GM12878 (cell line): ENCODE measurements around the gene TUT1. TPM values are rescaled to one million over a fixed set of nuclear protein-coding genes. Genes with fewer than 3 reads are reported as not detected.

Source experiments
- ATAC-seq: fragments of 200-7000 bp; cut with Tn5 transposase; 3 replicates; pipeline ENCODE4 v1.9.1; 2020; ENCODE audit warnings: mild to moderate bottlenecking, moderate library complexity
- BruUV-seq: library from RNA; stranded (reverse); fragments of 400-500 nt; replicated peaks from 2 replicates; lab custom pipeline; 2021; lab: Mats Ljungman, UMichigan
- CTCF ChIA-PET: fragments of 300-600 bp; sonication (Branson Sonifier 250); formaldehyde crosslinking; extraction: SDS; loops from one replicate; lab custom pipeline; 2021; ENCODE audit warnings: inconsistent platforms; lab: Yijun Ruan, JAX
- POLR2A ChIA-PET: fragments of 350-600 bp; formaldehyde crosslinking; extraction: SDS; loops from one replicate; lab custom pipeline; 2021; ENCODE audit warnings: inconsistent platforms; lab: Charles Lee
- RAD21 ChIA-PET: fragments of 300-600 bp; sonication (Branson Sonifier 250); formaldehyde crosslinking; loops from one replicate; lab custom pipeline; 2023; ENCODE audit warnings: antibody characterized with exemption; ENCODE audit not compliant: unreplicated experiment; lab: Charles Lee
- SMC1A ChIA-PET: fragments of 300-600 bp; sonication (Branson Sonifier 250); formaldehyde crosslinking; loops from one replicate; lab custom pipeline; 2023; ENCODE audit not compliant: unreplicated experiment, uncharacterized antibody; lab: Charles Lee
- DNase-seq: peaks from one replicate; pipeline ENCODE4 v3.0.0-alpha.2; 2011; ENCODE audit warnings: low read depth, low spot score
- FAIRE-seq: peaks from 3 replicates; lab custom pipeline; 2011; peaks lifted over from hg19 to GRCh38; lab: Jason Lieb, UNC
- H2AFZ ChIP-seq: 2 replicates; pipeline ENCODE4 v1.6.0; 2011; ENCODE audit warnings: low read depth, low read length, control low read depth; ENCODE audit not compliant: control insufficient read depth
- H3K27ac ChIP-seq: 2 replicates; pipeline ENCODE4 v1.5.1; 2011; ENCODE audit warnings: control low read depth; ENCODE audit not compliant: control insufficient read depth, insufficient read depth
- H3K27me3 ChIP-seq, 2 experiments: replicated peaks in 1 of 2; 2 replicates each; pipeline versions ENCODE4 v1.6.0 to v1.6.1; 2011; ENCODE audit warnings: low read length in 1 of 2; ENCODE audit not compliant: control insufficient read depth in 2 of 2, insufficient read depth in 2 of 2
- H3K36me3 ChIP-seq, 2 experiments: 2 replicates each; pipeline ENCODE4 v1.5.1; 2011; ENCODE audit warnings: low read length in 1 of 2; ENCODE audit not compliant: control insufficient read depth in 2 of 2, insufficient read depth in 2 of 2
- H3K4me1 ChIP-seq: 2 replicates; pipeline ENCODE4 v1.6.1; 2011; ENCODE audit warnings: mild to moderate bottlenecking, low read length, moderate library complexity, mixed read lengths; ENCODE audit not compliant: control insufficient read depth, insufficient read depth
- H3K4me2 ChIP-seq: 2 replicates; pipeline ENCODE4 v1.6.0; 2011; ENCODE audit warnings: control low read depth; ENCODE audit not compliant: control insufficient read depth, insufficient read depth
- H3K4me3 ChIP-seq: fragments of 200-600 bp; sonication (generic); 2 replicates; pipeline ENCODE4 v1.5.1; 2016
- H3K79me2 ChIP-seq: 2 replicates; pipeline ENCODE4 v1.6.0; 2011; ENCODE audit warnings: low read length; ENCODE audit not compliant: control insufficient read depth, insufficient read depth
- H3K9ac ChIP-seq: 2 replicates; pipeline ENCODE4 v1.8.0; 2011; ENCODE audit warnings: low read length, control low read depth, mixed read lengths; ENCODE audit not compliant: control insufficient read depth, insufficient read depth
- H3K9me3 ChIP-seq: replicated peaks from 3 replicates; pipeline ENCODE4 v1.5.1; 2011; ENCODE audit warnings: mild to moderate bottlenecking, low read length; ENCODE audit not compliant: control insufficient read depth, insufficient read depth
- H4K20me1 ChIP-seq: 2 replicates; pipeline ENCODE4 v1.6.0; 2011; ENCODE audit not compliant: control insufficient read depth, insufficient read depth
- ATF2 ChIP-seq: IDR thresholded peaks from 2 replicates; pipeline ENCODE4 v1.6.1; 2012; ENCODE audit warnings: low read length, inconsistent platforms
- CBX5 ChIP-seq: sonication (generic); IDR thresholded peaks from 2 replicates; pipeline ENCODE4 v1.6.1; 2016; ENCODE audit warnings: low read depth, moderate library complexity, mild to moderate bottlenecking, inconsistent platforms
- CHD4 ChIP-seq: fragments of 200-600 bp; sonication (generic); IDR thresholded peaks from 2 replicates; pipeline ENCODE4 v1.6.1; 2016; ENCODE audit warnings: mild to moderate bottlenecking
- EZH2 ChIP-seq: IDR thresholded peaks from 2 replicates; pipeline ENCODE4 v1.6.1; 2012; ENCODE audit warnings: low read depth, mild to moderate bottlenecking, control low read depth, inconsistent platforms, low read length, borderline replicate concordance; ENCODE audit not compliant: control insufficient read depth
- FOXM1 ChIP-seq: IDR thresholded peaks from 2 replicates; pipeline ENCODE4 v1.6.1; 2012; ENCODE audit warnings: low read depth, mild to moderate bottlenecking, inconsistent platforms, low read length, moderate library complexity
- IRF4 ChIP-seq: IDR thresholded peaks from 2 replicates; pipeline ENCODE4 v1.6.1; 2011; ENCODE audit warnings: low read depth, low read length
- KDM1A ChIP-seq: fragments of 200-600 bp; sonication (generic); IDR thresholded peaks from 2 replicates; pipeline ENCODE4 v1.6.1; 2016; ENCODE audit warnings: borderline replicate concordance
- NKRF ChIP-seq: fragments of 450-650 bp; conservative IDR thresholded peaks from 2 replicates; pipeline ENCODE4 v1.6.1; 2017; ENCODE audit warnings: mild to moderate bottlenecking, moderate library complexity
- PAX5 ChIP-seq: IDR thresholded peaks from 2 replicates; pipeline ENCODE4 v1.6.1; 2011; ENCODE audit warnings: low read depth, low read length, borderline replicate concordance
- SIN3A ChIP-seq: IDR thresholded peaks from 2 replicates; pipeline ENCODE4 v1.6.1; 2012; ENCODE audit warnings: low read depth, low read length, improper control_type of control experiment
- TCF12 ChIP-seq: IDR thresholded peaks from 2 replicates; pipeline ENCODE4 v1.6.1; 2011; ENCODE audit warnings: low read depth, mild to moderate bottlenecking, low read length
- ZNF622 ChIP-seq: fragments of 450-650 bp; IDR thresholded peaks from 2 replicates; pipeline ENCODE4 v1.6.1; 2017; ENCODE audit warnings: mild to moderate bottlenecking, inconsistent platforms
- WGBS: methylation state at CpG from one replicate; pipeline ENCODE4 v1.1.6; 2016; ENCODE audit warnings: low lambda C conversion rate; ENCODE audit not compliant: insufficient replicate concordance, insufficient coverage; ENCODE audit errors: missing lambda C conversion rate; 5-methylcytosine and 5-hydroxymethylcytosine counted together
- in situ Hi-C: fragments of 300-500 bp; cut with MboI; formaldehyde crosslinking; loops from 9 replicates; pipeline ENCODE4 v1.14.3; 2018; ENCODE audit warnings: mixed read lengths
- intact Hi-C: fragments of 100-400 bp; cut with micrococcal nuclease; formaldehyde crosslinking; loops from one replicate; pipeline ENCODE4 v1.14.2; 2022; ENCODE audit not compliant: unreplicated experiment
- polyA plus RNA-seq, 11 experiments: library from polyadenylated mRNA; depleted of rRNA in 4 of 11; unstranded in 6 of 11; stranded (reverse) in 5 of 11; fragments of >200 nt; fragmentation: Nextera tagmentation in 4 of 11; fragmentation: Illumina TruSeq in 1 of 11; extraction: Ambion mirVana in 4 of 11; extraction: Trizol in 1 of 11; gene quantifications; 1 replicate in 1 of 11; 2 replicates in 10 of 11; pipeline versions ENCODE4 v1.2.1 to v1.2.3, GENCODE V29; 2011 to 2016; ENCODE audit warnings: inconsistent platforms in 2 of 11, missing spikeins in 2 of 11, low read depth in 1 of 11
- total RNA-seq, 4 experiments: library from RNA; depleted of rRNA in 3 of 4; stranded (reverse); fragments of >200 nt in 3 of 4; fragmentation: Illumina TruSeq in 1 of 4; extraction: Trizol in 1 of 4; gene quantifications; 2 replicates each; pipeline versions ENCODE4 v1.2.1 to v1.2.3, GENCODE V29; 2013 to 2021
- TF ChIP-seq, protein P1 (sequence below): IDR thresholded peaks from 2 replicates; pipeline ENCODE4 v1.6.1; 2012; ENCODE audit warnings: improper control_type of control experiment, low read depth, low read length; ENCODE audit not compliant: insufficient replicate concordance
- TF ChIP-seq, protein P2 (sequence below): fragments of 450-650 bp; IDR thresholded peaks from 2 replicates; pipeline ENCODE4 v1.6.1; 2018; ENCODE audit warnings: borderline replicate concordance, mild to moderate bottlenecking; ENCODE audit not compliant: partially characterized antibody

TUT1 gene
- total and polyA plus RNA-seq, 10 of the 15 experiments (the other 5 are each of a cell fraction or from before 2014, with no cell fraction given) = 1.1 to 29.9 (median 16.2) TPM

- H3K9ac ChIP-seq = no peak overlapping the region
- RAD21 ChIA-PET = no interaction called here
- ATAC-seq (no peak), DNase-seq (no peak), FAIRE-seq (no peak)
- no peak overlapping the region for H3K27ac ChIP-seq
- in situ Hi-C loops (no loop called here), intact Hi-C loops (no loop called here)
- SMC1A ChIA-PET = interaction anchor here (2.1 kb wide), 1 partner anchor 12 kb away, joined by 7 read pairs; no protein-coding TSS in a partner anchor
- no TSS peak for BruUV-seq
- H3K4me1 ChIP-seq = peaks cover 14% of the 10 kb centered on the region
- whole genome bisulfite sequencing = 94% methylated on average over 12 of the region's 12 CpGs
- H3K36me3 ChIP-seq = peaks cover 3 to 9% of the 10 kb centered on the region in 2 experiments; a peak in 3 of 4 replicates
- CTCF ChIA-PET = interaction anchor here (4.9 kb wide), 1 partner anchor 17 kb away, joined by 41 read pairs; the partner anchor contains the start of gene TUT1
- POLR2A ChIA-PET = no interaction called here
- H2AFZ ChIP-seq = no peak overlapping the region
- H3K4me2 ChIP-seq = no peak overlapping the region
- H3K9me3 ChIP-seq = no peaks in the 10 kb centered on the region
- no peak overlapping the region for H3K4me3 ChIP-seq
- H4K20me1 ChIP-seq = no peaks in the 10 kb centered on the region; the same call in 1 of the 2 replicates
- peaks cover 16% of the 10 kb centered on the region for H3K79me2 ChIP-seq
- no peaks in the 10 kb centered on the region for H3K27me3 ChIP-seq
- TF ChIP-seq SIN3A (no peak), TCF12 (no peak), IRF4 (no peak), ATF2 (no peak), NKRF (no peak), ZNF622 (no peak), PAX5 (no peak), CBX5 (no peak), EZH2 (no peak), FOXM1 (no peak), KDM1A (no peak), CHD4 (no peak)
- TF ChIP-seq, protein P1, sequence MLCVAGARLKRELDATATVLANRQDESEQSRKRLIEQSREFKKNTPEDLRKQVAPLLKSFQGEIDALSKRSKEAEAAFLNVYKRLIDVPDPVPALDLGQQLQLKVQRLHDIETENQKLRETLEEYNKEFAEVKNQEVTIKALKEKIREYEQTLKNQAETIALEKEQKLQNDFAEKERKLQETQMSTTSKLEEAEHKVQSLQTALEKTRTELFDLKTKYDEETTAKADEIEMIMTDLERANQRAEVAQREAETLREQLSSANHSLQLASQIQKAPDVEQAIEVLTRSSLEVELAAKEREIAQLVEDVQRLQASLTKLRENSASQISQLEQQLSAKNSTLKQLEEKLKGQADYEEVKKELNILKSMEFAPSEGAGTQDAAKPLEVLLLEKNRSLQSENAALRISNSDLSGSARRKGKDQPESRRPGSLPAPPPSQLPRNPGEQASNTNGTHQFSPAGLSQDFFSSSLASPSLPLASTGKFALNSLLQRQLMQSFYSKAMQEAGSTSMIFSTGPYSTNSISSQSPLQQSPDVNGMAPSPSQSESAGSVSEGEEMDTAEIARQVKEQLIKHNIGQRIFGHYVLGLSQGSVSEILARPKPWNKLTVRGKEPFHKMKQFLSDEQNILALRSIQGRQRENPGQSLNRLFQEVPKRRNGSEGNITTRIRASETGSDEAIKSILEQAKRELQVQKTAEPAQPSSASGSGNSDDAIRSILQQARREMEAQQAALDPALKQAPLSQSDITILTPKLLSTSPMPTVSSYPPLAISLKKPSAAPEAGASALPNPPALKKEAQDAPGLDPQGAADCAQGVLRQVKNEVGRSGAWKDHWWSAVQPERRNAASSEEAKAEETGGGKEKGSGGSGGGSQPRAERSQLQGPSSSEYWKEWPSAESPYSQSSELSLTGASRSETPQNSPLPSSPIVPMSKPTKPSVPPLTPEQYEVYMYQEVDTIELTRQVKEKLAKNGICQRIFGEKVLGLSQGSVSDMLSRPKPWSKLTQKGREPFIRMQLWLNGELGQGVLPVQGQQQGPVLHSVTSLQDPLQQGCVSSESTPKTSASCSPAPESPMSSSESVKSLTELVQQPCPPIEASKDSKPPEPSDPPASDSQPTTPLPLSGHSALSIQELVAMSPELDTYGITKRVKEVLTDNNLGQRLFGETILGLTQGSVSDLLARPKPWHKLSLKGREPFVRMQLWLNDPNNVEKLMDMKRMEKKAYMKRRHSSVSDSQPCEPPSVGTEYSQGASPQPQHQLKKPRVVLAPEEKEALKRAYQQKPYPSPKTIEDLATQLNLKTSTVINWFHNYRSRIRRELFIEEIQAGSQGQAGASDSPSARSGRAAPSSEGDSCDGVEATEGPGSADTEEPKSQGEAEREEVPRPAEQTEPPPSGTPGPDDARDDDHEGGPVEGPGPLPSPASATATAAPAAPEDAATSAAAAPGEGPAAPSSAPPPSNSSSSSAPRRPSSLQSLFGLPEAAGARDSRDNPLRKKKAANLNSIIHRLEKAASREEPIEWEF = no peak
- TF ChIP-seq, protein P2, sequence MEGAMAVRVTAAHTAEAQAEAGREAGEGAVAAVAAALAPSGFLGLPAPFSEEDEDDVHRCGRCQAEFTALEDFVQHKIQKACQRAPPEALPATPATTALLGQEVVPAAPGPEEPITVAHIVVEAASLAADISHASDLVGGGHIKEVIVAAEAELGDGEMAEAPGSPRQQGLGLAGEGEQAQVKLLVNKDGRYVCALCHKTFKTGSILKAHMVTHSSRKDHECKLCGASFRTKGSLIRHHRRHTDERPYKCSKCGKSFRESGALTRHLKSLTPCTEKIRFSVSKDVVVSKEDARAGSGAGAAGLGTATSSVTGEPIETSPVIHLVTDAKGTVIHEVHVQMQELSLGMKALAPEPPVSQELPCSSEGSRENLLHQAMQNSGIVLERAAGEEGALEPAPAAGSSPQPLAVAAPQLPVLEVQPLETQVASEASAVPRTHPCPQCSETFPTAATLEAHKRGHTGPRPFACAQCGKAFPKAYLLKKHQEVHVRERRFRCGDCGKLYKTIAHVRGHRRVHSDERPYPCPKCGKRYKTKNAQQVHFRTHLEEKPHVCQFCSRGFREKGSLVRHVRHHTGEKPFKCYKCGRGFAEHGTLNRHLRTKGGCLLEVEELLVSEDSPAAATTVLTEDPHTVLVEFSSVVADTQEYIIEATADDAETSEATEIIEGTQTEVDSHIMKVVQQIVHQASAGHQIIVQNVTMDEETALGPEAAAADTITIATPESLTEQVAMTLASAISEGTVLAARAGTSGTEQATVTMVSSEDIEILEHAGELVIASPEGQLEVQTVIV = no peak
Measured at GRCh38 chr11:62608776-62609175, 17.5 kb upstream of the TUT1 start.
